Muscle of leg (tissue), 11 donors: ENCODE measurements around the gene MLH3. TPM values are rescaled to one million over a fixed set of nuclear protein-coding genes. Genes with fewer than 3 reads are reported as not detected.

Experiments used
- DNase-seq: peaks from one replicate; pipeline ENCODE4 v3.0.0; 2013
- H3K27ac ChIP-seq: one replicate; pipeline ENCODE4 v1.5.1; 2013; ENCODE audit warnings: mild to moderate bottlenecking, low read length, control low read depth
- H3K27me3 ChIP-seq: one replicate; pipeline ENCODE4 v1.6.1; 2013; ENCODE audit warnings: low read length; ENCODE audit not compliant: control insufficient read depth, insufficient read depth
- H3K36me3 ChIP-seq: one replicate; pipeline ENCODE4 v1.6.1; 2013; ENCODE audit warnings: low read length; ENCODE audit not compliant: control insufficient read depth, insufficient read depth
- H3K4me1 ChIP-seq: one replicate; pipeline ENCODE4 v1.6.1; 2013; ENCODE audit warnings: low read length; ENCODE audit not compliant: control insufficient read depth, insufficient read depth
- H3K4me3 ChIP-seq: one replicate; pipeline ENCODE4 v1.5.1; 2013; ENCODE audit warnings: low read length, control low read depth
- H3K9me3 ChIP-seq: replicated peaks from 2 replicates; pipeline ENCODE4 v1.6.1; 2013; ENCODE audit warnings: low read depth, low read length; ENCODE audit not compliant: control insufficient read depth
- WGBS: methylation state at CpG from one replicate; pipeline ENCODE4 v1.1.5; 2013; ENCODE audit warnings: missing lambda C conversion rate; ENCODE audit not compliant: insufficient coverage; 5-methylcytosine and 5-hydroxymethylcytosine counted together
- polyA plus RNA-seq, 8 donors: library from polyadenylated mRNA; unstranded; fragments of 120-200 nt; gene quantifications; one replicate each; pipeline versions ENCODE4 v1.2.1 to v1.2.3, GENCODE V29; 2013; ENCODE audit warnings: inconsistent platforms in 1 of 8, low replicate concordance in 1 of 8; ENCODE audit not compliant: insufficient read length in 8 of 8, insufficient read depth in 1 of 8
- total RNA-seq: library from RNA; stranded (reverse); fragments of 120-200 nt; gene quantifications from one replicate; pipeline ENCODE4 v1.2.4, GENCODE V29; 2013

Gene MLH3
- total and polyA plus RNA-seq, 9 donors = 18.4 to 40.9 (median 20.0) TPM

- Histone ChIP-seq H3K4me3 (no peak overlapping the region), H3K36me3 (peaks cover 8% of the 10 kb centered on the region), H3K9me3 (no peaks in the 10 kb centered on the region), H3K4me1 (peaks cover 7% of the 10 kb centered on the region), H3K27me3 (no peaks in the 10 kb centered on the region), H3K27ac (no peak overlapping the region)
- no peak for DNase-seq
- 25% methylated on average over 1 of the region's 5 CpGs for WGBS
Observed at GRCh38 chr14:75053396-75054291, 2.4 kb upstream of the MLH3 start.

GRCh38 chr14:75051556-75051899 lies 261 bp upstream of the MLH3 start:
- Histone ChIP-seq H3K9me3 (no peaks in the 10 kb centered on the region), H3K4me3 (peak overlapping the region; percentile 62), H3K27ac (peak overlapping the region; percentile 87), H3K36me3 (peaks cover 11% of the 10 kb centered on the region), H3K4me1 (peaks cover 7% of the 10 kb centered on the region), H3K27me3 (no peaks in the 10 kb centered on the region)
- WGBS = no CpG with 5 or more reads among the region's 5 CpGs
- no peak for DNase-seq

DNA sequence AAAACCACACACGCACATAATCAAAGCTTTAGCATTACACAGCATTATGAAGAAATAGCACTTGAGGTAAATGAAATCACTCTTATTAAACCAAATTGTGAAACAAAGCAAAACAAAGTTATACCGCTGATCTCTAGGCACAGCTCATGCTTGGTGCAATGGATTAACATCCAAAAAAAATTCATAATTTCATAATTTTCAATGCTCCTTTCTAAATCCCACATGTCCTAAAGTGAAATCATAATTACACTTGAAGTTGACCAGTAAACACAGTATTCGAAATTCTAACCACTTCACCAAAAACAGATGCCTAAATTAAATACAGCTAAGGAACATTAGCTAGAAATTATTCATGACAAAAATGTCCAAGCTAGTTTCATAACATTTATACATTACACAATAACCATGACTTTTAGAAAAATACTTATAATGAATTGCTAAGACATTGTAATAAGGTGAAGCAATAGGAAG lies 1.5 kb downstream of the MLH3 start:
- WGBS = 100% methylated on average over 1 of the region's 3 CpGs
- Histone ChIP-seq H3K36me3 (peaks cover 11% of the 10 kb centered on the region), H3K9me3 (no peaks in the 10 kb centered on the region), H3K4me3 (no peak overlapping the region), H3K27ac (no peak overlapping the region), H3K27me3 (no peaks in the 10 kb centered on the region), H3K4me1 (peaks cover 9% of the 10 kb centered on the region)
- no peak for DNase-seq

- H3K4me3 ChIP-seq = no peak overlapping the region
- H3K9me3 ChIP-seq = no peaks in the 10 kb centered on the region
- H3K36me3 ChIP-seq = peaks cover 11% of the 10 kb centered on the region
- WGBS = 93% methylated on average over 5 of the region's 5 CpGs
- no peaks in the 10 kb centered on the region for H3K27me3 ChIP-seq
- DNase-seq = no peak
- H3K4me1 ChIP-seq = peaks cover 10% of the 10 kb centered on the region
- no peak overlapping the region for H3K27ac ChIP-seq
Observed at GRCh38 chr14:75049136-75049535, 2.1 kb downstream of the MLH3 start.

GRCh38 chr14:75048101-75048500 lies 3.2 kb downstream of the MLH3 start:
- H3K4me3 ChIP-seq = no peak overlapping the region
- H3K27me3 ChIP-seq = no peaks in the 10 kb centered on the region
- no peak overlapping the region for H3K27ac ChIP-seq
- H3K4me1 ChIP-seq = peaks cover 10% of the 10 kb centered on the region
- no CpG with 5 or more reads among the region's 2 CpGs for whole genome bisulfite sequencing
- DNase-seq = no peak
- H3K36me3 ChIP-seq = peaks cover 11% of the 10 kb centered on the region
- H3K9me3 ChIP-seq = no peaks in the 10 kb centered on the region

- Histone ChIP-seq H3K4me3 (no peak overlapping the region), H3K9me3 (no peaks in the 10 kb centered on the region), H3K4me1 (peaks cover 10% of the 10 kb centered on the region), H3K27ac (no peak overlapping the region), H3K36me3 (peaks cover 10% of the 10 kb centered on the region), H3K27me3 (no peaks in the 10 kb centered on the region)
- DNase-seq = no peak
- no CpG with 5 or more reads among the region's 4 CpGs for WGBS
Observed at GRCh38 chr14:75047506-75047905, 3.8 kb downstream of the MLH3 start.

GRCh38 chr14:75046899-75047298 lies 4.4 kb downstream of the MLH3 start:
- DNase-seq = no peak
- peaks cover 12% of the 10 kb centered on the region for H3K36me3 ChIP-seq
- no peaks in the 10 kb centered on the region for H3K9me3 ChIP-seq
- 100% methylated on average over 1 of the region's 3 CpGs for WGBS
- no peak overlapping the region for H3K4me3 ChIP-seq
- H3K27me3 ChIP-seq = no peaks in the 10 kb centered on the region
- peaks cover 10% of the 10 kb centered on the region for H3K4me1 ChIP-seq
- H3K27ac ChIP-seq = no peak overlapping the region

- Histone ChIP-seq H3K36me3 (peaks cover 13% of the 10 kb centered on the region), H3K27me3 (no peaks in the 10 kb centered on the region), H3K4me1 (peaks cover 10% of the 10 kb centered on the region), H3K27ac (no peak overlapping the region), H3K4me3 (no peak overlapping the region), H3K9me3 (no peaks in the 10 kb centered on the region)
- 89% methylated on average over 3 of the region's 5 CpGs for WGBS
- DNase-seq = no peak
Observed at GRCh38 chr14:75046275-75046674, 5.0 kb downstream of the MLH3 start.

- H3K9me3 ChIP-seq = no peaks in the 10 kb centered on the region
- H3K4me3 ChIP-seq = no peak overlapping the region
- peaks cover 18% of the 10 kb centered on the region for H3K36me3 ChIP-seq
- no peaks in the 10 kb centered on the region for H3K27me3 ChIP-seq
- peaks cover 3% of the 10 kb centered on the region for H3K4me1 ChIP-seq
- DNase-seq = peak; percentile 86
- H3K27ac ChIP-seq = peak overlapping the region; percentile 22
- 0% methylated on average over 1 of the region's 8 CpGs for WGBS
Observed at GRCh38 chr14:75044752-75045151, 6.5 kb downstream of the MLH3 start.

- DNase-seq = peak; percentile 50
- no CpG with 5 or more reads among the region's 2 CpGs for WGBS
Observed at GRCh38 chr14:75044322-75044721, 6.9 kb downstream of the MLH3 start.

More at GRCh38 chr14:75044322-75044721, 6.9 kb downstream of the MLH3 start:
- Histone ChIP-seq H3K36me3 (peaks cover 18% of the 10 kb centered on the region), H3K4me3 (no peak overlapping the region), H3K27ac (peak overlapping the region; percentile 67), H3K27me3 (no peaks in the 10 kb centered on the region), H3K9me3 (no peaks in the 10 kb centered on the region), H3K4me1 (peaks cover 3% of the 10 kb centered on the region)
